Endometrium (tissue), 2 donors: ENCODE data around the gene DPP6.

ENCODE experiments used
- FAIRE-seq: peaks from 2 replicates; lab custom pipeline; 2012; peaks lifted over from hg19 to GRCh38; lab: Jason Lieb, UNC
- donor health status: control.
- donor health status: control.

Gene DPP6

GRCh38 chr7:154827007-154827406 lies 774.8 kb downstream of the DPP6 start:
- FAIRE-seq, result no peak

- FAIRE-seq, result no peak
Measured at GRCh38 chr7:154832557-154833138, 780.5 kb downstream of the DPP6 start.

- no peak for FAIRE-seq
Measured at GRCh38 chr7:154836021-154836448, 783.8 kb downstream of the DPP6 start.

- FAIRE-seq, result no peak
Measured at GRCh38 chr7:154837087-154837486, 784.9 kb downstream of the DPP6 start.

- no peak for FAIRE-seq
Measured at GRCh38 chr7:154837622-154838021, 785.4 kb downstream of the DPP6 start.

- no peak for FAIRE-seq
Measured at GRCh38 chr7:154840086-154840485, 787.9 kb downstream of the DPP6 start.

- FAIRE-seq, result no peak
Measured at GRCh38 chr7:154841731-154842331, 789.6 kb downstream of the DPP6 start.

GRCh38 chr7:154842591-154842990 lies 790.4 kb downstream of the DPP6 start:
- FAIRE-seq, result no peak

GRCh38 chr7:154843670-154844237 lies 791.6 kb downstream of the DPP6 start:
- FAIRE-seq, result no peak

- FAIRE-seq, result no peak
Measured at GRCh38 chr7:154844499-154844898, 792.3 kb downstream of the DPP6 start.

GRCh38 chr7:154844955-154845354 lies 792.8 kb downstream of the DPP6 start:
- no peak for FAIRE-seq

GRCh38 chr7:154848464-154848863 lies 796.3 kb downstream of the DPP6 start:
- no peak for FAIRE-seq

GRCh38 chr7:154852205-154852604 lies 800.0 kb downstream of the DPP6 start:
- FAIRE-seq, result no peak

GRCh38 chr7:154853063-154853726 lies 801.0 kb downstream of the DPP6 start:
- FAIRE-seq, result no peak

- no peak for FAIRE-seq
Measured at GRCh38 chr7:154853727-154854095, 801.5 kb downstream of the DPP6 start.

GRCh38 chr7:154854836-154855235 lies 802.6 kb downstream of the DPP6 start:
- no peak for FAIRE-seq

GRCh38 chr7:154855366-154855765 lies 803.2 kb downstream of the DPP6 start:
- no peak for FAIRE-seq

GRCh38 chr7:154856733-154857132 lies 804.5 kb downstream of the DPP6 start:
- FAIRE-seq, result no peak

GRCh38 chr7:154857240-154857639 lies 805.0 kb downstream of the DPP6 start:
- FAIRE-seq, result no peak

- FAIRE-seq, result no peak
Measured at GRCh38 chr7:154857728-154858681, 805.8 kb downstream of the DPP6 start.

GRCh38 chr7:154858836-154859537 lies 806.8 kb downstream of the DPP6 start:
- FAIRE-seq, result no peak
